Neural cell (in vitro differentiated cells): ENCODE results near the gene VSIG8.

ENCODE experiments used
- EP300 ChIP-seq: fragments of 450-650 bp; conservative IDR thresholded peaks from 2 replicates; pipeline ENCODE4 v1.6.1; 2014; ENCODE audit warnings: antibody characterized with exemption, mild to moderate bottlenecking, moderate library complexity; ENCODE audit not compliant: poor library complexity, severe bottlenecking
- POLR2AphosphoS5 ChIP-seq: IDR thresholded peaks from 2 replicates; pipeline ENCODE4 v1.6.1; 2012
- TF ChIP-seq, protein P1 (sequence below): fragments of 450-650 bp; IDR thresholded peaks from 2 replicates; pipeline ENCODE4 v1.5.1; 2014; ENCODE audit warnings: antibody characterized with exemption, mild to moderate bottlenecking, moderate library complexity; ENCODE audit not compliant: poor library complexity, severe bottlenecking

DNA sequence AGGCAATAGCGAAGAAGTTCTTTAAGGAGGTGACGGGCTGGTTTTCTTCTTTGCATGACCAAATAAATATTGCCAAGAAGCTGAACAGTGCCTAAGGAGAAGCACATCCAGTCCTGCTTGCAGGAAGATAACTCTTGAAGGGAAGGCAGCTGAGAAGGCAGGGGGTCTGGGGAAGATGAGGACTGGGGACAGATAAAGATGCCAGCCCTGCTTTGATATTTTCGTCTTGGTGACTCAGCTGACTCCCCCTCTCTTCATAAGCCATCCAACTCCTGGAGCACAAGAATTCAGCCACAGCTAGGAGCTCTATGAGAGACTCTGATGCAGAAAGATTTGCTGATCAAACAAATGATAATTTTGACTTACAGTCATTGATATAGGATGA is 34.1 kb upstream of the VSIG8 start:
- TF ChIP-seq EP300 = no peak
- no peak for TF ChIP-seq POLR2AphosphoS5
- TF ChIP-seq, protein P1, sequence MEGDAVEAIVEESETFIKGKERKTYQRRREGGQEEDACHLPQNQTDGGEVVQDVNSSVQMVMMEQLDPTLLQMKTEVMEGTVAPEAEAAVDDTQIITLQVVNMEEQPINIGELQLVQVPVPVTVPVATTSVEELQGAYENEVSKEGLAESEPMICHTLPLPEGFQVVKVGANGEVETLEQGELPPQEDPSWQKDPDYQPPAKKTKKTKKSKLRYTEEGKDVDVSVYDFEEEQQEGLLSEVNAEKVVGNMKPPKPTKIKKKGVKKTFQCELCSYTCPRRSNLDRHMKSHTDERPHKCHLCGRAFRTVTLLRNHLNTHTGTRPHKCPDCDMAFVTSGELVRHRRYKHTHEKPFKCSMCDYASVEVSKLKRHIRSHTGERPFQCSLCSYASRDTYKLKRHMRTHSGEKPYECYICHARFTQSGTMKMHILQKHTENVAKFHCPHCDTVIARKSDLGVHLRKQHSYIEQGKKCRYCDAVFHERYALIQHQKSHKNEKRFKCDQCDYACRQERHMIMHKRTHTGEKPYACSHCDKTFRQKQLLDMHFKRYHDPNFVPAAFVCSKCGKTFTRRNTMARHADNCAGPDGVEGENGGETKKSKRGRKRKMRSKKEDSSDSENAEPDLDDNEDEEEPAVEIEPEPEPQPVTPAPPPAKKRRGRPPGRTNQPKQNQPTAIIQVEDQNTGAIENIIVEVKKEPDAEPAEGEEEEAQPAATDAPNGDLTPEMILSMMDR = no peak
